Pancreas (tissue), 10 donors: ENCODE data around the gene DCST2. TPM values are rescaled to one million over a fixed set of nuclear protein-coding genes. Genes with fewer than 3 reads are reported as not detected.
A peak's percentile ranks its signal among the peaks of the same experiment; 100 is the strongest.

Experiments used
- ATAC-seq, 4 donors: fragments of 200-7000 bp; cut with Tn5 transposase; one replicate each; pipeline versions ENCODE4 v1.8.0 to v1.9.1; 2020; ENCODE audit warnings: mild to moderate bottlenecking in 4 of 4, moderate library complexity in 4 of 4
- DNase-seq, 6 donors: peaks; one replicate each; pipeline ENCODE4 v3.0.0-alpha.2; 2020
- FAIRE-seq: peaks from 2 replicates; lab custom pipeline; 2012; peaks lifted over from hg19 to GRCh38; lab: Jason Lieb, UNC
- H3K27ac ChIP-seq, 4 donors: fragments of 200-600 bp; sonication (generic); 1 replicate in 3 of 4; 2 replicates in 1 of 4; pipeline versions ENCODE4 v1.5.0 to v1.8.0; 2020
- H3K27me3 ChIP-seq, 4 donors: fragments of 200-600 bp; one replicate each; pipeline ENCODE4 v1.8.0; 2021
- H3K36me3 ChIP-seq, 3 donors: fragments of 200-600 bp; sonication (generic) in 1 of 3; one replicate each; pipeline versions ENCODE4 v1.5.0 to v1.8.0; 2020 to 2021
- H3K4me1 ChIP-seq, 3 donors: fragments of 200-600 bp; one replicate each; pipeline ENCODE4 v1.8.0; 2021
- H3K4me3 ChIP-seq, 4 donors: fragments of 200-600 bp; sonication (generic) in 2 of 4; one replicate each; pipeline versions ENCODE4 v1.5.0 to v1.8.0; 2020 to 2021
- H3K9me3 ChIP-seq, 4 donors: fragments of 200-600 bp; one replicate each; pipeline ENCODE4 v1.8.0; 2021
- WGBS, 2 donors: extraction: QIAGEN DNeasy Blood & Tissue Kit; methylation state at CpG; one replicate each; pipeline ENCODE4 v1.1.7; 2013; 5-methylcytosine and 5-hydroxymethylcytosine counted together
- intact Hi-C, 3 donors: fragments of 100-400 bp; cut with DNase I; formaldehyde crosslinking; loops; one replicate each; pipeline versions ENCODE4 v1.11.1 to v1.14.2; 2022
- polyA plus RNA-seq, 2 donors: library from polyadenylated mRNA; stranded (reverse); fragments of 200-250 nt; gene quantifications; one replicate each; pipeline ENCODE4 v1.2.3, GENCODE V29; 2013
- total RNA-seq, 6 donors: library from RNA; stranded (reverse); fragmentation: NEBNext Ultra II Directional in 4 of 6; extraction: Animal tissue kit (Norgen Biotek cat#: 25700) in 4 of 6; gene quantifications; one replicate each; pipeline versions ENCODE4 v1.2.1 to v1.2.4, GENCODE V29; 2021 to 2023
- TF ChIP-seq, protein P1 (sequence below), 4 donors: fragments of 200-600 bp; sonication (generic) in 3 of 4; IDR thresholded peaks; one replicate each; pipeline versions ENCODE4 v1.5.0 to v1.8.0; 2021; ENCODE audit warnings: antibody characterized with exemption in 4 of 4
- donor health status: healthy with polysubstance abuse.
- donor health status: DM: no; HTN: no; CAD: no; lungs with moderate emphysema.
- donor health status: DM: no; HTN: no; CAD: no.
- donor health status: control.
- donor health status: control.
- donor health status: Bipolar disorder and iron deficiency.
- donor health status: DM: yes; HTN: yes; CAD: no.
- donor health status: DM: no; HTN: no; CAD: no.
- donor health status: DM: no; HTN: no; CAD: no.
- donor health status: DM: yes; HTN: yes; CAD: no.

Gene DCST2
- total and polyA plus RNA-seq, 8 donors: 0.12 to 5.1 (median 0.51) TPM

DNA sequence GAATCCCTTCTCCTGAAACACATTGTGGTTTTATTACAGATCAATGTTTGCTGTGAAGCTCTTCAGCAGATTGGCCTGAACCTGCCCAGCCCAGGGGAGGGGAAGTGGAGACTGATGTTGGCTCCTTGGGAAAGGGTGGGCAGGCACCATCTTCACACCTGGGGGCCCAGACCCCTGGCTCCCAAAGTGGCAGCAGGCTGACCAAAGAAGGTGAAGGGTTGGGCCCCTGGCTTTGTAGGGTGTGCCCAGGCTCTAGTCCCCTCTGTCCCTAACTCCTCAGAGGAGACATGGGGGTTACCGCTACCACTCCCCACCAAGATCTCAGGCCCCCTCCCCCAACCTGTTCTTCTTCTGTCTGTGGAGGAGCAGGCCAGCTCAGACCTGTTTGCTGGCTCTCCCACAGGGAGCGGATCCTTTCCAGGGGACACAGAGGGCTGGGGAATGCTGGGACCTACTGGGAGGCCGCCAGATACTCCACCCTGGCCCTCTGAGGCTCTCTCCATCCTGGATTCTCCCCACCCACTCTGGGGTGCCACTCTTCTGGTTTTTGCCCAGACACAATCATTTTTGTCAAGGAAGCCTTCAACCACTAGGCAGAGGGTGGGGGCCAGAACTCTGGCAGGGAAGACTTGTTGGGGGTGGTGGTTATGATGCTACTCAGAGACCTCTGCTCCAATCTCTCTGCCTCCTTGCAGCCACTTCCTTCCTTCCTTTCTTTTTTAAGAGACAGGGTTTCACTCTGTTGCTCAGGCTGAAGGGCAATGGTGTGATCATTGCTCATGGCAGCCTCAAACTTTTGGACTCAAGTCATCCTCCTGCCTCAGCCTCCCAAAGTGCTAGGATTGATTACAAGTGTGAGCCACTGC, 40.0 kb upstream of the DCST2 start:
- DNase-seq: peak in 2 of 6 donors; percentile 12 to 46
- TF ChIP-seq, protein P1, sequence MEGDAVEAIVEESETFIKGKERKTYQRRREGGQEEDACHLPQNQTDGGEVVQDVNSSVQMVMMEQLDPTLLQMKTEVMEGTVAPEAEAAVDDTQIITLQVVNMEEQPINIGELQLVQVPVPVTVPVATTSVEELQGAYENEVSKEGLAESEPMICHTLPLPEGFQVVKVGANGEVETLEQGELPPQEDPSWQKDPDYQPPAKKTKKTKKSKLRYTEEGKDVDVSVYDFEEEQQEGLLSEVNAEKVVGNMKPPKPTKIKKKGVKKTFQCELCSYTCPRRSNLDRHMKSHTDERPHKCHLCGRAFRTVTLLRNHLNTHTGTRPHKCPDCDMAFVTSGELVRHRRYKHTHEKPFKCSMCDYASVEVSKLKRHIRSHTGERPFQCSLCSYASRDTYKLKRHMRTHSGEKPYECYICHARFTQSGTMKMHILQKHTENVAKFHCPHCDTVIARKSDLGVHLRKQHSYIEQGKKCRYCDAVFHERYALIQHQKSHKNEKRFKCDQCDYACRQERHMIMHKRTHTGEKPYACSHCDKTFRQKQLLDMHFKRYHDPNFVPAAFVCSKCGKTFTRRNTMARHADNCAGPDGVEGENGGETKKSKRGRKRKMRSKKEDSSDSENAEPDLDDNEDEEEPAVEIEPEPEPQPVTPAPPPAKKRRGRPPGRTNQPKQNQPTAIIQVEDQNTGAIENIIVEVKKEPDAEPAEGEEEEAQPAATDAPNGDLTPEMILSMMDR (IDR thresholded peaks at IDR 0.05): no peak
- no peak for FAIRE-seq

DNA sequence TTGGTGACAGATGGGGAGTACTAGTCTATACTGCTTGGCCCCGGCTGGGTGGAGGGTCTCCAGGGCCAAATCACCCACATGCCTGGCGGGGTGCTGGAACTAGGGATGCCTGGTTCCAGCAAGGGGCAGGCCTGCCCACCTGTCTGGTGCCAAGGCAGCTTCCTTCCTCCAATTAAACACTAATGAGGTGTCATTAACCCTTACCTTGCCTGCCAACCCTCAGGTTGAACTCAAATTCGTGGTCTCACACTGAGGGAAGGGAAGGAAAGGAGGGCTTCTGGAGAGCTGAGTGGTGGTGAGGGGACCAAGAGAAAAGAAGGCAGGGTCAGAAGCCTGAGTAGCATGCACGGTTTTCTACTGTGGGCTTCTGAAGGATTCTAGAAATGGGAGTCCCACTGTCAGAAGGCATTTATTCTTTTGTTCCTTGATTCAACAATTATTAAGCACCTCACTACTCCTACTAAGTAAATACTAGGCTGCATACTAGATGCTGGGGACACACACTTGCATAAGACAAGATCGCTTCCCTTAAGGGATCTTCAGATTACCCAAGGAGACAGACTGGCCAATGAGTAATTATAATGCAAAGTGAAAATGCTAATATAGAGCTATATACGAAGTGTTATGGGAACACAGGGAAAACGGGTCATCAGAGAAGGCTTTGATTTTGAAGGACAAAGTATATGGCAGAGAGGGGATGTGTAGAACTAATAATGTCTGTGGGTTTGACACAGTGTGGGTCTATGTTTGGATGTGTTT, 39.1 kb upstream of the DCST2 start:
- intact Hi-C loops: no loop called here
- DNase-seq (peak in 2 of 6 donors; percentile 17 to 29), ATAC-seq (no peak), FAIRE-seq (no peak)
- Histone ChIP-seq H3K27ac (no peak overlapping the region), H3K27me3 (no peaks in the 10 kb centered on the region), H3K36me3 (no peaks in the 10 kb centered on the region), H3K9me3 (no peaks in the 10 kb centered on the region), H3K4me3 (no peak overlapping the region), H3K4me1 (peaks cover 0 to 7% (median 0%) of the 10 kb centered on the region in 3 donors)
- WGBS, 2 donors: 57 to 62% methylated on average over 7 of the region's 7 CpGs
- TF ChIP-seq, protein P1 (IDR thresholded peaks at IDR 0.05): no peak

More for the DNA sequence above, 40.0 kb upstream of the DCST2 start:
- intact Hi-C loops: no loop called here
- WGBS, 2 donors: 95 to 97% methylated on average over 3 of the region's 3 CpGs
- peaks cover 0 to 7% (median 0%) of the 10 kb centered on the region in 3 donors for H3K4me1 ChIP-seq
- H3K36me3 ChIP-seq: no peaks in the 10 kb centered on the region
- H3K27ac ChIP-seq: no peak overlapping the region
- H3K9me3 ChIP-seq: no peaks in the 10 kb centered on the region
- ATAC-seq: no peak
- H3K27me3 ChIP-seq: no peaks in the 10 kb centered on the region
- H3K4me3 ChIP-seq: no peak overlapping the region

DNA sequence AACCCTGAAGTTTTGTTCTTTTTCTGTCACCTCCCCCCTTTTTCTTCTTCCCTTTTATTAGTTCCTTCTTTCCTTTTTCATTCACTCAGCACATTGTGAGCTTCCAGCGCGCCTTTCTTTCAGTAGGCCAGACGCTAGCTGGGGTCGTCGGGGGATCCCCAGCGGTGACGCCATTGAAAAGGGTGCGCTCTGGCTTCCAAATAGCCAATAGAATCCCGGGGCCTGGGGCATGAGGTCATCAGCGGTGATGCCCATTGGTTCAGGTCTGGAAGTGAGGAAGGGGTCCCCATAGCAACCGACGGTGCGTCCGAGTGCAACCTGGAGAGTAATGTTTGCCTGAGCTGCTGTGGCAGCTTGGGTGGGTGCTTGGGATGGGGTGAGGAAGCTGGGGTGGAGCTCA, 38.1 kb upstream of the DCST2 start:
- 75 to 77% methylated on average over 14 of the region's 14 CpGs for WGBS, 2 donors
- peaks cover 0 to 7% (median 0%) of the 10 kb centered on the region in 3 donors for H3K4me1 ChIP-seq
- H3K27me3 ChIP-seq: no peaks in the 10 kb centered on the region
- H3K27ac ChIP-seq: no peak overlapping the region
- no peaks in the 10 kb centered on the region for H3K36me3 ChIP-seq
- H3K9me3 ChIP-seq: no peaks in the 10 kb centered on the region
- ATAC-seq (no peak), DNase-seq (peak in 2 of 6 donors; percentile 16 to 52), FAIRE-seq (no peak)
- no peak overlapping the region for H3K4me3 ChIP-seq
- intact Hi-C loops: no loop called here
- TF ChIP-seq, protein P1 (IDR thresholded peaks at IDR 0.05): no peak

DNA sequence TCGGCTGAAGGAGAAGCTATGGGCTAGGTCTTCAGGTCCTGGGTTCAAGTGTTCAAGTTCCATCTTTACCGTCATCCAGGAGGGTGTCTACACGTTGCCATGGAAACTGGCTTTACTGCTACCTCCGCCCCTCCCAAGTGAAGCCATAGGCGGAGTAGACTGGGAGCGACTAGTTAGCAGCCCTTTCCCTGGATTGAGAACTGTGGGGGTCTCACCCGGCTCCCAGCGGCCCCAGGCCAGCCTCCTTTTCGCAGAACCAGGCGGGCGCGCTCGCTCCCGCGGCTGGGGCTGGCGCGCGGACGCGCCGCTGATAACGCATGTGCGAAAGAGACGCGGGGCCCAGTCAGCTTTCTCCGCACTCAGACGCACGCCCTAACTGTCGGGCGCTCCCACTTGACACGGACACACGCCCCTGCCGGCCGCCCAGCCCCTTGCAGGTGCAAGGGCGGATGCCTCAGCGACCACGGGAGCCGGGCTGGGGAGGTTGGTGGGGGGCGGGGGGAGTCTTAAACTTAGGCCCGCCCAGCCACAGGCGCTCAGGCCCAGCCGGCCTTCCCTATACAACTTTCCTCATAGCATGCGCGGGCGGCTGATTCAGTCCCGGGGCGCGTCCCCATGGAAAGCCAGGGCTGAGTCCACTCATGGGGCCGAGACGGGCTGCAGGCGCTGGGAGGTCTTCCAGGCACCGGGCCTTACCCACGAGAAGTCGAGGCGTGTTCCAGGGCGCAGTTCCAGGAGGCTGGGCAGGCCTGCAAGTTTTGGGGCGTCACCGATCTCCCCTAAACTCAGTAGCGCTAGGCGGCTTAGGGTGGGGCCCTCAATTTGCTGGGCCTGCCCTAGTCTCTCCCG, 37.4 kb upstream of the DCST2 start:
- Histone ChIP-seq H3K4me3 (peak overlapping the region; percentile 1 to 47 (median 16)), H3K9me3 (no peaks in the 10 kb centered on the region), H3K27ac (no peak overlapping the region), H3K4me1 (peaks cover 0 to 7% (median 0%) of the 10 kb centered on the region in 3 donors), H3K27me3 (no peaks in the 10 kb centered on the region), H3K36me3 (no peaks in the 10 kb centered on the region)
- WGBS, 2 donors: 10 to 11% methylated on average over 60 to 61 of the region's 61 CpGs
- DNase-seq: peak in 5 of 6 donors; percentile 68 to 89 (median 77)
- TF ChIP-seq, protein P1 (IDR thresholded peaks at IDR 0.05): peak in 3 of 4 donors; percentile 14 to 37 (median 31)
- ATAC-seq: peak; percentile 84 to 90 (median 90)
- intact Hi-C loops: no loop called here
- no peak for FAIRE-seq
